ENCODE results near the gene TSN.
"Not testable (repeated sequence)": the region's sequence is repeated elsewhere in the genome, so short reads cannot be mapped to it uniquely, and the experiment has no call there.

TSN gene

GRCh38 chr2:121809607-121810006 lies 54.2 kb downstream of the TSN start:
- Histone ChIP-seq H3K4me1 (ENCODE audit: insufficient read depth, poor library complexity, severe bottlenecking) (no peaks in the 10 kb centered on the region), H3K9me3 (ENCODE audit: severe bottlenecking) (no peaks in the 10 kb centered on the region), H3K27me3 (ENCODE audit: insufficient read depth, poor library complexity, severe bottlenecking) (no peaks in the 10 kb centered on the region), H3K36me3 (ENCODE audit: low read depth) (no peaks in the 10 kb centered on the region), H3K27ac (ENCODE audit: poor library complexity, severe bottlenecking) (no peak overlapping the region), H3K4me3 (ENCODE audit: severe bottlenecking) (no peak overlapping the region)
- ATAC-seq (ENCODE audit: low read depth) (no peak), DNase-seq (ENCODE audit: low spot score) (no peak)
- TF ChIP-seq CTCF (IDR thresholded peaks at IDR 0.05; ENCODE audit: poor library complexity, severe bottlenecking), result no peak

GRCh38 chr2:121810959-121811853 lies 55.8 kb downstream of the TSN start:
- TF ChIP-seq CTCF (IDR thresholded peaks at IDR 0.05; ENCODE audit: poor library complexity, severe bottlenecking), result peak; percentile 81
- H3K9me3 ChIP-seq (ENCODE audit: severe bottlenecking), result no peaks in the 10 kb centered on the region
- no peaks in the 10 kb centered on the region for H3K4me1 ChIP-seq (ENCODE audit: insufficient read depth, poor library complexity, severe bottlenecking)
- DNase-seq (ENCODE audit: low spot score) (no peak), ATAC-seq (ENCODE audit: low read depth) (peak; percentile 85)
- H3K36me3 ChIP-seq (ENCODE audit: low read depth), result no peaks in the 10 kb centered on the region
- H3K4me3 ChIP-seq (ENCODE audit: severe bottlenecking), result no peak overlapping the region
- H3K27ac ChIP-seq (ENCODE audit: poor library complexity, severe bottlenecking), result no peak overlapping the region
- no peaks in the 10 kb centered on the region for H3K27me3 ChIP-seq (ENCODE audit: insufficient read depth, poor library complexity, severe bottlenecking)

GRCh38 chr2:121813083-121813482 lies 57.6 kb downstream of the TSN start:
- H3K36me3 ChIP-seq (ENCODE audit: low read depth), result not testable (repeated sequence)

GRCh38 chr2:121815216-121815615 lies 59.8 kb downstream of the TSN start:
- no peak for DNase-seq (ENCODE audit: low spot score)

More at GRCh38 chr2:121813083-121813482, 57.6 kb downstream of the TSN start:
- not testable (repeated sequence) for ATAC-seq (ENCODE audit: low read depth); H3K4me1 ChIP-seq (ENCODE audit: insufficient read depth, poor library complexity, severe bottlenecking); H3K27ac ChIP-seq (ENCODE audit: poor library complexity, severe bottlenecking); H3K27me3 ChIP-seq (ENCODE audit: insufficient read depth, poor library complexity, severe bottlenecking); DNase-seq (ENCODE audit: low spot score); H3K4me3 ChIP-seq (ENCODE audit: severe bottlenecking); H3K9me3 ChIP-seq (ENCODE audit: severe bottlenecking)

GRCh38 chr2:121816797-121817196 lies 61.3 kb downstream of the TSN start:
- no peaks in the 10 kb centered on the region for H3K27me3 ChIP-seq (ENCODE audit: insufficient read depth, poor library complexity, severe bottlenecking)
- TF ChIP-seq CTCF (IDR thresholded peaks at IDR 0.05; ENCODE audit: poor library complexity, severe bottlenecking), result no peak
- no peak for DNase-seq (ENCODE audit: low spot score)
- ATAC-seq (ENCODE audit: low read depth), result no peak
- no peaks in the 10 kb centered on the region for H3K9me3 ChIP-seq (ENCODE audit: severe bottlenecking)
- H3K36me3 ChIP-seq (ENCODE audit: low read depth), result no peaks in the 10 kb centered on the region
- no peak overlapping the region for H3K4me3 ChIP-seq (ENCODE audit: severe bottlenecking)
- H3K27ac ChIP-seq (ENCODE audit: poor library complexity, severe bottlenecking), result no peak overlapping the region
- no peaks in the 10 kb centered on the region for H3K4me1 ChIP-seq (ENCODE audit: insufficient read depth, poor library complexity, severe bottlenecking)

More at GRCh38 chr2:121815216-121815615, 59.8 kb downstream of the TSN start:
- TF ChIP-seq CTCF (IDR thresholded peaks at IDR 0.05; ENCODE audit: poor library complexity, severe bottlenecking), result no peak
- Histone ChIP-seq H3K9me3 (ENCODE audit: severe bottlenecking) (no peaks in the 10 kb centered on the region), H3K4me1 (ENCODE audit: insufficient read depth, poor library complexity, severe bottlenecking) (no peaks in the 10 kb centered on the region), H3K27ac (ENCODE audit: poor library complexity, severe bottlenecking) (no peak overlapping the region), H3K4me3 (ENCODE audit: severe bottlenecking) (no peak overlapping the region), H3K27me3 (ENCODE audit: insufficient read depth, poor library complexity, severe bottlenecking) (no peaks in the 10 kb centered on the region), H3K36me3 (ENCODE audit: low read depth) (no peaks in the 10 kb centered on the region)
- no peak for ATAC-seq (ENCODE audit: low read depth)

GRCh38 chr2:121817304-121817703 lies 61.9 kb downstream of the TSN start:
- DNase-seq (ENCODE audit: low spot score); H3K27me3 ChIP-seq (ENCODE audit: insufficient read depth, poor library complexity, severe bottlenecking); H3K9me3 ChIP-seq (ENCODE audit: severe bottlenecking); H3K4me3 ChIP-seq (ENCODE audit: severe bottlenecking); ATAC-seq (ENCODE audit: low read depth); H3K36me3 ChIP-seq (ENCODE audit: low read depth); H3K27ac ChIP-seq (ENCODE audit: poor library complexity, severe bottlenecking); H3K4me1 ChIP-seq (ENCODE audit: insufficient read depth, poor library complexity, severe bottlenecking): not testable (repeated sequence)
